Glomerular endothelial cell (primary cell): ENCODE measurements around the gene DPCD. TPM values are rescaled to one million over a fixed set of nuclear protein-coding genes. Genes with fewer than 3 reads are reported as not detected.

ENCODE experiments used
- DNase-seq: peaks from one replicate; pipeline ENCODE4 v3.0.0-alpha.2; 2011; ENCODE audit warnings: low read depth, low spot score; ENCODE audit errors: extremely low read depth
- total RNA-seq: library from RNA; depleted of rRNA; stranded (reverse); fragments of >200 nt; gene quantifications from 2 replicates; pipeline ENCODE4 v1.2.3, GENCODE V29; 2015

The DPCD gene
- total RNA-seq, 1 donor from 2014 or later, result 29.0 TPM

GRCh38 chr10:101651336-101651735, 63.2 kb downstream of the DPCD start:
- no peak for DNase-seq

GRCh38 chr10:101653536-101653935, 65.4 kb downstream of the DPCD start:
- DNase-seq, result no peak

GRCh38 chr10:101655570-101655969, 67.4 kb downstream of the DPCD start:
- DNase-seq, result no peak

GRCh38 chr10:101656890-101657289, 68.8 kb downstream of the DPCD start:
- DNase-seq, result no peak

- no peak for DNase-seq
Observed at GRCh38 chr10:101658975-101659374, 70.9 kb downstream of the DPCD start.

Other genes with a start within 250 kb of the DPCD start
- 13.8 and 18.8 TPM in 2 replicates for gene BTRC, start 234.2 kb upstream of the DPCD start, total RNA-seq
- gene POLL, start 64 bp upstream of the DPCD start, total RNA-seq, result 20.6 and 24.7 TPM in 2 replicates
- 11.5 and 15.3 TPM in 2 replicates for gene FBXW4, start 106.8 kb downstream of the DPCD start, total RNA-seq
- gene FGF8, start 187.8 kb downstream of the DPCD start, total RNA-seq, result not detected in 2 replicates
- gene NPM3, start 195.1 kb downstream of the DPCD start, total RNA-seq, result 69.9 and 72.0 TPM in 2 replicates
- gene OGA, start 230.1 kb downstream of the DPCD start, total RNA-seq, result 65.1 and 102 TPM in 2 replicates